ENCODE results near the gene PGA5. TPM values are rescaled to one million over a fixed set of nuclear protein-coding genes. Genes with fewer than 3 reads are reported as not detected.

Gene PGA5
- total and polyA plus RNA-seq, 2 experiments from 2014 or later, result 0.45 to 0.52 TPM

DNA sequence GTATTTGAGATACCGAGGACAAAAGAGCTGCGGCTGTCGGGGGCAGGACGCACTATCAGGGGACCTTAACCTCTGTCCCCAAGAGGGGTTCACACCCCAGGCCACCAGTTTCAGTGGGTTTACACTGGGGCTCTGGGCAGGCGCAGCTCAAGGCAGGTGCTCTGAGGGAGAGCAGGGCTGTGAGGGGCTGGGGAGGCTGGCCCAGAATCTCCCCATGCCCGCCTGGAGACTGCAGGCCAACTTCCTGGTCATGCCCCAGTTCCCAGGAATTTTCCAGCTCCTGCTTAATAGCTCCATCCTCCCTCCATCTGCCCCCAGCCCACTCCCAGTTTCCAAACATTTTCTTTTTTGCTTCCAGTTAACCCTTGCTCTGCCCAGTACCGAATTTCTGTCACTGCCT is 45.3 kb upstream of the PGA5 start:
- Mint-ChIP-seq H3K9me3 (peaks cover 9% of the 10 kb centered on the region), H3K27ac (no peak overlapping the region; the same call in 1 of the 2 replicates)
- no peak for TF ChIP-seq EZH2 (IDR thresholded peaks at IDR 0.05; ENCODE audit: low read depth, unreplicated experiment)
- TF ChIP-seq, protein P1, sequence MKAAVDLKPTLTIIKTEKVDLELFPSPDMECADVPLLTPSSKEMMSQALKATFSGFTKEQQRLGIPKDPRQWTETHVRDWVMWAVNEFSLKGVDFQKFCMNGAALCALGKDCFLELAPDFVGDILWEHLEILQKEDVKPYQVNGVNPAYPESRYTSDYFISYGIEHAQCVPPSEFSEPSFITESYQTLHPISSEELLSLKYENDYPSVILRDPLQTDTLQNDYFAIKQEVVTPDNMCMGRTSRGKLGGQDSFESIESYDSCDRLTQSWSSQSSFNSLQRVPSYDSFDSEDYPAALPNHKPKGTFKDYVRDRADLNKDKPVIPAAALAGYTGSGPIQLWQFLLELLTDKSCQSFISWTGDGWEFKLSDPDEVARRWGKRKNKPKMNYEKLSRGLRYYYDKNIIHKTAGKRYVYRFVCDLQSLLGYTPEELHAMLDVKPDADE (IDR thresholded peaks at IDR 0.05), result no peak
- TF ChIP-seq, protein P2, sequence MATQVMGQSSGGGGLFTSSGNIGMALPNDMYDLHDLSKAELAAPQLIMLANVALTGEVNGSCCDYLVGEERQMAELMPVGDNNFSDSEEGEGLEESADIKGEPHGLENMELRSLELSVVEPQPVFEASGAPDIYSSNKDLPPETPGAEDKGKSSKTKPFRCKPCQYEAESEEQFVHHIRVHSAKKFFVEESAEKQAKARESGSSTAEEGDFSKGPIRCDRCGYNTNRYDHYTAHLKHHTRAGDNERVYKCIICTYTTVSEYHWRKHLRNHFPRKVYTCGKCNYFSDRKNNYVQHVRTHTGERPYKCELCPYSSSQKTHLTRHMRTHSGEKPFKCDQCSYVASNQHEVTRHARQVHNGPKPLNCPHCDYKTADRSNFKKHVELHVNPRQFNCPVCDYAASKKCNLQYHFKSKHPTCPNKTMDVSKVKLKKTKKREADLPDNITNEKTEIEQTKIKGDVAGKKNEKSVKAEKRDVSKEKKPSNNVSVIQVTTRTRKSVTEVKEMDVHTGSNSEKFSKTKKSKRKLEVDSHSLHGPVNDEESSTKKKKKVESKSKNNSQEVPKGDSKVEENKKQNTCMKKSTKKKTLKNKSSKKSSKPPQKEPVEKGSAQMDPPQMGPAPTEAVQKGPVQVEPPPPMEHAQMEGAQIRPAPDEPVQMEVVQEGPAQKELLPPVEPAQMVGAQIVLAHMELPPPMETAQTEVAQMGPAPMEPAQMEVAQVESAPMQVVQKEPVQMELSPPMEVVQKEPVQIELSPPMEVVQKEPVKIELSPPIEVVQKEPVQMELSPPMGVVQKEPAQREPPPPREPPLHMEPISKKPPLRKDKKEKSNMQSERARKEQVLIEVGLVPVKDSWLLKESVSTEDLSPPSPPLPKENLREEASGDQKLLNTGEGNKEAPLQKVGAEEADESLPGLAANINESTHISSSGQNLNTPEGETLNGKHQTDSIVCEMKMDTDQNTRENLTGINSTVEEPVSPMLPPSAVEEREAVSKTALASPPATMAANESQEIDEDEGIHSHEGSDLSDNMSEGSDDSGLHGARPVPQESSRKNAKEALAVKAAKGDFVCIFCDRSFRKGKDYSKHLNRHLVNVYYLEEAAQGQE (IDR thresholded peaks at IDR 0.05; ENCODE audit: unreplicated experiment), result no peak
- no peak for TF ChIP-seq NANOG (IDR thresholded peaks at IDR 0.05; ENCODE audit: borderline replicate concordance)
- TF ChIP-seq, protein P3, sequence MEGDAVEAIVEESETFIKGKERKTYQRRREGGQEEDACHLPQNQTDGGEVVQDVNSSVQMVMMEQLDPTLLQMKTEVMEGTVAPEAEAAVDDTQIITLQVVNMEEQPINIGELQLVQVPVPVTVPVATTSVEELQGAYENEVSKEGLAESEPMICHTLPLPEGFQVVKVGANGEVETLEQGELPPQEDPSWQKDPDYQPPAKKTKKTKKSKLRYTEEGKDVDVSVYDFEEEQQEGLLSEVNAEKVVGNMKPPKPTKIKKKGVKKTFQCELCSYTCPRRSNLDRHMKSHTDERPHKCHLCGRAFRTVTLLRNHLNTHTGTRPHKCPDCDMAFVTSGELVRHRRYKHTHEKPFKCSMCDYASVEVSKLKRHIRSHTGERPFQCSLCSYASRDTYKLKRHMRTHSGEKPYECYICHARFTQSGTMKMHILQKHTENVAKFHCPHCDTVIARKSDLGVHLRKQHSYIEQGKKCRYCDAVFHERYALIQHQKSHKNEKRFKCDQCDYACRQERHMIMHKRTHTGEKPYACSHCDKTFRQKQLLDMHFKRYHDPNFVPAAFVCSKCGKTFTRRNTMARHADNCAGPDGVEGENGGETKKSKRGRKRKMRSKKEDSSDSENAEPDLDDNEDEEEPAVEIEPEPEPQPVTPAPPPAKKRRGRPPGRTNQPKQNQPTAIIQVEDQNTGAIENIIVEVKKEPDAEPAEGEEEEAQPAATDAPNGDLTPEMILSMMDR (conservative IDR thresholded peaks at IDR 0.05; ENCODE audit: low read depth in 2 of 2), result no peak
- TF ChIP-seq STAT1 (IDR thresholded peaks at IDR 0.05; ENCODE audit: unreplicated experiment), result no peak
- no peak for TF ChIP-seq EZH2phosphoT487 (IDR thresholded peaks at IDR 0.05; ENCODE audit: unreplicated experiment)
- no peak for TF ChIP-seq JUNB (IDR thresholded peaks at IDR 0.05; ENCODE audit: unreplicated experiment)
- TF ChIP-seq ZNF331 (CRISPR knock-in tag; IDR thresholded peaks at IDR 0.05; ENCODE audit: low read depth), result no peak
- TF ChIP-seq POLR2AphosphoS5 (IDR thresholded peaks at IDR 0.05; ENCODE audit: low read depth), result no peak
- no peak for TF ChIP-seq CREB1 (CRISPR knock-in tag; IDR thresholded peaks at IDR 0.05; ENCODE audit: low read depth)
- TF ChIP-seq, protein P4, sequence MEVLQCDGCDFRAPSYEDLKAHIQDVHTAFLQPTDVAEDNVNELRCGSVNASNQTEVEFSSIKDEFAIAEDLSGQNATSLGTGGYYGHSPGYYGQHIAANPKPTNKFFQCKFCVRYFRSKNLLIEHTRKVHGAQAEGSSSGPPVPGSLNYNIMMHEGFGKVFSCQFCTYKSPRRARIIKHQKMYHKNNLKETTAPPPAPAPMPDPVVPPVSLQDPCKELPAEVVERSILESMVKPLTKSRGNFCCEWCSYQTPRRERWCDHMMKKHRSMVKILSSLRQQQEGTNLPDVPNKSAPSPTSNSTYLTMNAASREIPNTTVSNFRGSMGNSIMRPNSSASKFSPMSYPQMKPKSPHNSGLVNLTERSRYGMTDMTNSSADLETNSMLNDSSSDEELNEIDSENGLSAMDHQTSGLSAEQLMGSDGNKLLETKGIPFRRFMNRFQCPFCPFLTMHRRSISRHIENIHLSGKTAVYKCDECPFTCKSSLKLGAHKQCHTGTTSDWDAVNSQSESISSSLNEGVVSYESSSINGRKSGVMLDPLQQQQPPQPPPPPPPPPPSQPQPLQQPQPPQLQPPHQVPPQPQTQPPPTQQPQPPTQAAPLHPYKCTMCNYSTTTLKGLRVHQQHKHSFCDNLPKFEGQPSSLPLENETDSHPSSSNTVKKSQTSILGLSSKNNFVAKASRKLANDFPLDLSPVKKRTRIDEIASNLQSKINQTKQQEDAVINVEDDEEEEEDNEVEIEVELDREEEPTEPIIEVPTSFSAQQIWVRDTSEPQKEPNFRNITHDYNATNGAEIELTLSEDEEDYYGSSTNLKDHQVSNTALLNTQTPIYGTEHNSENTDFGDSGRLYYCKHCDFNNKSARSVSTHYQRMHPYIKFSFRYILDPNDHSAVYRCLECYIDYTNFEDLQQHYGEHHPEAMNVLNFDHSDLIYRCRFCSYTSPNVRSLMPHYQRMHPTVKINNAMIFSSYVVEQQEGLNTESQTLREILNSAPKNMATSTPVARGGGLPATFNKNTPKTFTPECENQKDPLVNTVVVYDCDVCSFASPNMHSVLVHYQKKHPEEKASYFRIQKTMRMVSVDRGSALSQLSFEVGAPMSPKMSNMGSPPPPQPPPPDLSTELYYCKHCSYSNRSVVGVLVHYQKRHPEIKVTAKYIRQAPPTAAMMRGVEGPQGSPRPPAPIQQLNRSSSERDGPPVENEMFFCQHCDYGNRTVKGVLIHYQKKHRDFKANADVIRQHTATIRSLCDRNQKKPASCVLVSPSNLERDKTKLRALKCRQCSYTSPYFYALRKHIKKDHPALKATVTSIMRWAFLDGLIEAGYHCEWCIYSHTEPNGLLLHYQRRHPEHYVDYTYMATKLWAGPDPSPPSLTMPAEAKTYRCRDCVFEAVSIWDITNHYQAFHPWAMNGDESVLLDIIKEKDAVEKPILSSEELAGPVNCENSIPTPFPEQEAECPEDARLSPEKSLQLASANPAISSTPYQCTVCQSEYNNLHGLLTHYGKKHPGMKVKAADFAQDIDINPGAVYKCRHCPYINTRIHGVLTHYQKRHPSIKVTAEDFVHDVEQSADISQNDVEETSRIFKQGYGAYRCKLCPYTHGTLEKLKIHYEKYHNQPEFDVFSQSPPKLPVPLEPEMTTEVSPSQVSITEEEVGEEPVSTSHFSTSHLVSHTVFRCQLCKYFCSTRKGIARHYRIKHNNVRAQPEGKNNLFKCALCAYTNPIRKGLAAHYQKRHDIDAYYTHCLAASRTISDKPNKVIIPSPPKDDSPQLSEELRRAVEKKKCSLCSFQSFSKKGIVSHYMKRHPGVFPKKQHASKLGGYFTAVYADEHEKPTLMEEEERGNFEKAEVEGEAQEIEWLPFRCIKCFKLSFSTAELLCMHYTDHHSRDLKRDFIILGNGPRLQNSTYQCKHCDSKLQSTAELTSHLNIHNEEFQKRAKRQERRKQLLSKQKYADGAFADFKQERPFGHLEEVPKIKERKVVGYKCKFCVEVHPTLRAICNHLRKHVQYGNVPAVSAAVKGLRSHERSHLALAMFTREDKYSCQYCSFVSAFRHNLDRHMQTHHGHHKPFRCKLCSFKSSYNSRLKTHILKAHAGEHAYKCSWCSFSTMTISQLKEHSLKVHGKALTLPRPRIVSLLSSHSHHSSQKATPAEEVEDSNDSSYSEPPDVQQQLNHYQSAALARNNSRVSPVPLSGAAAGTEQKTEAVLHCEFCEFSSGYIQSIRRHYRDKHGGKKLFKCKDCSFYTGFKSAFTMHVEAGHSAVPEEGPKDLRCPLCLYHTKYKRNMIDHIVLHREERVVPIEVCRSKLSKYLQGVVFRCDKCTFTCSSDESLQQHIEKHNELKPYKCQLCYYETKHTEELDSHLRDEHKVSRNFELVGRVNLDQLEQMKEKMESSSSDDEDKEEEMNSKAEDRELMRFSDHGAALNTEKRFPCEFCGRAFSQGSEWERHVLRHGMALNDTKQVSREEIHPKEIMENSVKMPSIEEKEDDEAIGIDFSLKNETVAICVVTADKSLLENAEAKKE (CRISPR knock-in tag; IDR thresholded peaks at IDR 0.05), result no peak
- no peak for TF ChIP-seq ZNF114 (CRISPR knock-in tag; IDR thresholded peaks at IDR 0.05)

More for the DNA sequence above, 45.3 kb upstream of the PGA5 start:
- no peak overlapping the region for H3K4me2 ChIP-seq
- DNase-seq (ENCODE audit: low spot score), result no peak
- H3K4me3 ChIP-seq, result no peak overlapping the region
- Mint-ChIP-seq H3K27me3 (ENCODE audit: insufficient read depth, low read depth, poor library complexity) (peaks cover 9% of the 10 kb centered on the region), H3K4me3 (no peak overlapping the region; the same call in 2 of the 3 replicates), H3K4me1 (peaks cover 2% of the 10 kb centered on the region; the same call in 1 of the 3 replicates), H3K36me3 (ENCODE audit: low read depth) (no peaks in the 10 kb centered on the region)
- no peaks in the 10 kb centered on the region for H3K79me2 ChIP-seq (replicated peaks; ENCODE audit: insufficient read depth)
- ATAC-seq, result no peak
- no peaks in the 10 kb centered on the region for H3K36me3 ChIP-seq (ENCODE audit: insufficient read depth)
- no peaks in the 10 kb centered on the region for H3K27me3 ChIP-seq (ENCODE audit: insufficient read depth)
- H3K27ac ChIP-seq (ENCODE audit: low read depth), result no peak overlapping the region
- H2AFZ ChIP-seq, result peak overlapping the region; percentile 56; the same call in 1 of the 2 replicates
- H3F3A ChIP-seq (replicated peaks; ENCODE audit: low read depth), result no peaks in the 10 kb centered on the region
- no peaks in the 10 kb centered on the region for H4K20me1 ChIP-seq (replicated peaks; ENCODE audit: insufficient read depth)
- H3K9me2 ChIP-seq (ENCODE audit: insufficient read depth), result no peaks in the 10 kb centered on the region
- H3K4me1 ChIP-seq (ENCODE audit: insufficient read depth), result no peaks in the 10 kb centered on the region
